HEK293 (cell line): Measurements from ENCODE around the gene LRP1.

Experiments used
- PRDM6 ChIP-seq: fragments of 450-650 bp; formaldehyde crosslinking; IDR thresholded peaks from 2 replicates; pipeline ENCODE4 v1.5.1; 2017; ENCODE audit warnings: missing biosample characterization, missing genetic modification characterization
- ZBTB1 ChIP-seq: fragments of 450-650 bp; formaldehyde crosslinking; IDR thresholded peaks from 2 replicates; pipeline ENCODE4 v1.5.1; 2016; ENCODE audit warnings: missing biosample characterization, missing genetic modification characterization
- ZBTB26 ChIP-seq: fragments of 450-650 bp; formaldehyde crosslinking; optimal IDR thresholded peaks from 2 replicates; pipeline ENCODE3; 2016; ENCODE audit warnings: missing biosample characterization, mild to moderate bottlenecking, missing genetic modification characterization
- ZNF558 ChIP-seq: fragments of 450-650 bp; formaldehyde crosslinking; IDR thresholded peaks from 2 replicates; pipeline ENCODE4 v1.5.1; 2016; ENCODE audit warnings: missing biosample characterization, missing genetic modification characterization
- ZNF670 ChIP-seq: fragments of 450-650 bp; formaldehyde crosslinking; IDR thresholded peaks from 2 replicates; pipeline ENCODE4 v1.5.1; 2016; ENCODE audit warnings: missing biosample characterization, missing genetic modification characterization, low read depth
- ZNF843 ChIP-seq: fragments of 450-650 bp; formaldehyde crosslinking; IDR thresholded peaks from 2 replicates; pipeline ENCODE4 v1.5.1; 2016; ENCODE audit warnings: missing biosample characterization, missing genetic modification characterization
- TF ChIP-seq, protein P1 (sequence below): fragments of 450-650 bp; formaldehyde crosslinking; IDR thresholded peaks from 2 replicates; pipeline ENCODE4 v1.5.1; 2016; ENCODE audit warnings: missing biosample characterization, missing genetic modification characterization
- TF ChIP-seq, protein P2 (sequence below): fragments of 450-650 bp; formaldehyde crosslinking; IDR thresholded peaks from 2 replicates; pipeline ENCODE4 v1.5.1; 2016; ENCODE audit warnings: missing biosample characterization, missing genetic modification characterization
- TF ChIP-seq, protein P3 (sequence below): fragments of 450-650 bp; formaldehyde crosslinking; IDR thresholded peaks from 2 replicates; pipeline ENCODE4 v1.5.1; 2016; ENCODE audit warnings: missing biosample characterization, missing genetic modification characterization

GRCh38 chr12:57201219-57201618 lies 72.9 kb downstream of the LRP1 start:
- TF ChIP-seq, protein P1, sequence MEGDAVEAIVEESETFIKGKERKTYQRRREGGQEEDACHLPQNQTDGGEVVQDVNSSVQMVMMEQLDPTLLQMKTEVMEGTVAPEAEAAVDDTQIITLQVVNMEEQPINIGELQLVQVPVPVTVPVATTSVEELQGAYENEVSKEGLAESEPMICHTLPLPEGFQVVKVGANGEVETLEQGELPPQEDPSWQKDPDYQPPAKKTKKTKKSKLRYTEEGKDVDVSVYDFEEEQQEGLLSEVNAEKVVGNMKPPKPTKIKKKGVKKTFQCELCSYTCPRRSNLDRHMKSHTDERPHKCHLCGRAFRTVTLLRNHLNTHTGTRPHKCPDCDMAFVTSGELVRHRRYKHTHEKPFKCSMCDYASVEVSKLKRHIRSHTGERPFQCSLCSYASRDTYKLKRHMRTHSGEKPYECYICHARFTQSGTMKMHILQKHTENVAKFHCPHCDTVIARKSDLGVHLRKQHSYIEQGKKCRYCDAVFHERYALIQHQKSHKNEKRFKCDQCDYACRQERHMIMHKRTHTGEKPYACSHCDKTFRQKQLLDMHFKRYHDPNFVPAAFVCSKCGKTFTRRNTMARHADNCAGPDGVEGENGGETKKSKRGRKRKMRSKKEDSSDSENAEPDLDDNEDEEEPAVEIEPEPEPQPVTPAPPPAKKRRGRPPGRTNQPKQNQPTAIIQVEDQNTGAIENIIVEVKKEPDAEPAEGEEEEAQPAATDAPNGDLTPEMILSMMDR (tag by site-specific recombination), result no peak
- TF ChIP-seq ZNF670 (tag by site-specific recombination) (no peak), ZBTB26 (tag by site-specific recombination) (no peak), ZNF843 (tag by site-specific recombination) (no peak), ZBTB1 (no peak), PRDM6 (tag by site-specific recombination) (no peak), ZNF558 (tag by site-specific recombination) (no peak)
- TF ChIP-seq, protein P2, sequence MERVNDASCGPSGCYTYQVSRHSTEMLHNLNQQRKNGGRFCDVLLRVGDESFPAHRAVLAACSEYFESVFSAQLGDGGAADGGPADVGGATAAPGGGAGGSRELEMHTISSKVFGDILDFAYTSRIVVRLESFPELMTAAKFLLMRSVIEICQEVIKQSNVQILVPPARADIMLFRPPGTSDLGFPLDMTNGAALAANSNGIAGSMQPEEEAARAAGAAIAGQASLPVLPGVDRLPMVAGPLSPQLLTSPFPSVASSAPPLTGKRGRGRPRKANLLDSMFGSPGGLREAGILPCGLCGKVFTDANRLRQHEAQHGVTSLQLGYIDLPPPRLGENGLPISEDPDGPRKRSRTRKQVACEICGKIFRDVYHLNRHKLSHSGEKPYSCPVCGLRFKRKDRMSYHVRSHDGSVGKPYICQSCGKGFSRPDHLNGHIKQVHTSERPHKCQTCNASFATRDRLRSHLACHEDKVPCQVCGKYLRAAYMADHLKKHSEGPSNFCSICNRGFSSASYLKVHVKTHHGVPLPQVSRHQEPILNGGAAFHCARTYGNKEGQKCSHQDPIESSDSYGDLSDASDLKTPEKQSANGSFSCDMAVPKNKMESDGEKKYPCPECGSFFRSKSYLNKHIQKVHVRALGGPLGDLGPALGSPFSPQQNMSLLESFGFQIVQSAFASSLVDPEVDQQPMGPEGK, result no peak
- TF ChIP-seq, protein P3, sequence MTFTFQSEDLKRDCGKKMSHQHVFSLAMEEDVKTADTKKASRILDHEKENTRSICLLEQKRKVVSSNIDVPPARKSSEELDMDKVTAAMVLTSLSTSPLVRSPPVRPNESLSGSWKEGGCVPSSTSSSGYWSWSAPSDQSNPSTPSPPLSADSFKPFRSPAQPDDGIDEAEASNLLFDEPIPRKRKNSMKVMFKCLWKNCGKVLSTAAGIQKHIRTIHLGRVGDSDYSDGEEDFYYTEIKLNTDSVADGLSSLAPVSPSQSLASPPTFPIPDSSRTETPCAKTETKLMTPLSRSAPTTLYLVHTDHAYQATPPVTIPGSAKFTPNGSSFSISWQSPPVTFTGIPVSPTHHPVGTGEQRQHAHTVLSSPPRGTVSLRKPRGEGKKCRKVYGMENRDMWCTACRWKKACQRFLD, result no peak
